SK-N-SH (cell line): ENCODE data around the gene PPFIBP2. TPM values are rescaled to one million over a fixed set of nuclear protein-coding genes. Genes with fewer than 3 reads are reported as not detected.

Source experiments
- CTCF ChIA-PET: fragments of 300-600, 350-600 bp; formaldehyde crosslinking; extraction: SDS; loops from one replicate; lab custom pipeline; 2021; lab: Yijun Ruan, JAX
- POLR2A ChIA-PET: fragments of 350-600 bp; sonication (Branson Sonifier 250); formaldehyde crosslinking; extraction: SDS; loops from one replicate; lab custom pipeline; 2020; ENCODE audit warnings: antibody characterized with exemption, inconsistent platforms; lab: Yijun Ruan, JAX
- DNase-seq: peaks from one replicate; pipeline ENCODE4 v3.0.0; 2012
- H2AFZ ChIP-seq: fragments of 200-600 bp; sonication (generic); 2 replicates; pipeline ENCODE4 v1.8.1; 2016; ENCODE audit warnings: antibody characterized with exemption, mild to moderate bottlenecking, low read depth
- H3F3A ChIP-seq: fragments of 200-600 bp; sonication (generic); replicated peaks from 2 replicates; pipeline ENCODE3; 2016; ENCODE audit warnings: antibody characterized with exemption, mild to moderate bottlenecking; ENCODE audit not compliant: insufficient read depth
- H3K27ac ChIP-seq, 2 experiments: fragments of 200-500 bp in 1 of 2; fragments of 200-600 bp in 1 of 2; sonication (Bioruptor generic) in 1 of 2; sonication (generic), shearing (Covaris generic) in 1 of 2; 2 replicates each; pipeline versions ENCODE4 v1.5.1 to v1.6.1; 2014 to 2016; ENCODE audit warnings: low read depth in 2 of 2, inconsistent platforms in 1 of 2, low read length in 1 of 2, mild to moderate bottlenecking in 1 of 2, mixed read lengths in 1 of 2
- H3K27me3 ChIP-seq: fragments of 200-600 bp; sonication (generic), shearing (Covaris generic); 2 replicates; pipeline ENCODE4 v1.6.1; 2016; ENCODE audit warnings: mixed run types; ENCODE audit not compliant: insufficient read depth
- H3K36me3 ChIP-seq, 2 experiments: fragments of 200-500 bp in 1 of 2; fragments of 200-600 bp in 1 of 2; sonication (Bioruptor generic) in 1 of 2; sonication (generic) in 1 of 2; replicated peaks in 1 of 2; 2 replicates each; pipeline versions ENCODE3 to v1.5.1; 2014 to 2016; ENCODE audit warnings: low read length in 1 of 2, mild to moderate bottlenecking in 1 of 2; ENCODE audit not compliant: insufficient read depth in 2 of 2, control insufficient read depth in 1 of 2
- H3K4me1 ChIP-seq, 2 experiments: fragments of 200-500 bp in 1 of 2; fragments of 200-600 bp in 1 of 2; sonication (Bioruptor generic) in 1 of 2; sonication (generic), shearing (Covaris generic) in 1 of 2; 2 replicates each; pipeline versions ENCODE4 v1.5.1 to v1.6.1; 2014 to 2016; ENCODE audit warnings: low read depth in 1 of 2, low read length in 1 of 2, mixed run types in 1 of 2; ENCODE audit not compliant: insufficient read depth in 2 of 2, control insufficient read depth in 1 of 2
- H3K4me2 ChIP-seq: fragments of 200-600 bp; sonication (generic), shearing (Covaris generic); 2 replicates; pipeline ENCODE4 v1.6.1; 2017; ENCODE audit warnings: mixed run types
- H3K4me3 ChIP-seq, 2 experiments: fragments of 200-500 bp in 1 of 2; fragments of 200-600 bp in 1 of 2; sonication (Bioruptor generic) in 1 of 2; sonication (generic), shearing (Covaris generic) in 1 of 2; 2 replicates each; pipeline versions ENCODE4 v1.5.1 to v1.8.1; 2014 to 2016; ENCODE audit warnings: low read depth in 2 of 2, inconsistent platforms in 1 of 2, low read length in 1 of 2, mild to moderate bottlenecking in 1 of 2, mixed read lengths in 1 of 2, moderate library complexity in 1 of 2
- H3K79me2 ChIP-seq: fragments of 200-600 bp; sonication (generic); 2 replicates; pipeline ENCODE4 v1.8.1; 2017; ENCODE audit warnings: mild to moderate bottlenecking; ENCODE audit not compliant: insufficient read depth
- H3K9ac ChIP-seq: fragments of 200-600 bp; sonication (generic); 2 replicates; pipeline ENCODE4 v1.6.1; 2017; ENCODE audit warnings: mixed run types
- H3K9me2 ChIP-seq: fragments of 200-600 bp; sonication (generic); 2 replicates; pipeline ENCODE4 v1.6.1; 2017; ENCODE audit warnings: mixed run types
- H3K9me3 ChIP-seq: fragments of 200-600 bp; sonication (generic); 2 replicates; pipeline ENCODE4 v1.6.1; 2017; ENCODE audit warnings: mixed run types, mild to moderate bottlenecking, moderate library complexity
- H4K20me1 ChIP-seq: fragments of 200-600 bp; sonication (generic); 2 replicates; pipeline ENCODE4 v1.6.1; 2017; ENCODE audit warnings: mild to moderate bottlenecking, mixed run types; ENCODE audit not compliant: insufficient read depth
- CHD2 ChIP-seq: fragments of 150-350 bp; IDR thresholded peaks from 2 replicates; pipeline ENCODE4 v1.6.1; 2018; ENCODE audit warnings: low read length; ENCODE audit not compliant: partially characterized antibody
- ELF1 ChIP-seq: IDR thresholded peaks from 2 replicates; pipeline ENCODE4 v1.4.0; 2012
- FOSL2 ChIP-seq: IDR thresholded peaks from 2 replicates; pipeline ENCODE4 v1.4.0; 2012; ENCODE audit warnings: low read depth, mild to moderate bottlenecking, moderate library complexity, borderline replicate concordance
- FOXJ3 ChIP-seq: sonication (generic); formaldehyde crosslinking; IDR thresholded peaks from 2 replicates; pipeline ENCODE4 v1.5.1; 2020; ENCODE audit warnings: mild to moderate bottlenecking, missing genetic modification reagents
- FOXM1 ChIP-seq: IDR thresholded peaks from 2 replicates; pipeline ENCODE4 v1.4.0; 2012; ENCODE audit warnings: low read depth, mild to moderate bottlenecking
- IRF3 ChIP-seq: fragments of 150-350 bp; IDR thresholded peaks from 2 replicates; pipeline ENCODE4 v1.6.1; 2016; ENCODE audit warnings: mild to moderate bottlenecking, low read depth, low read length
- MXI1 ChIP-seq: IDR thresholded peaks from 2 replicates; pipeline ENCODE4 v1.6.1; 2012; ENCODE audit warnings: mild to moderate bottlenecking, low read depth, low read length, improper control_type of control experiment
- NRF1 ChIP-seq: IDR thresholded peaks from 2 replicates; pipeline ENCODE4 v1.6.1; 2012; ENCODE audit warnings: low read depth, mild to moderate bottlenecking, low read length
- POLR2AphosphoS5 ChIP-seq: IDR thresholded peaks from 2 replicates; pipeline ENCODE4 v1.6.1; 2012; ENCODE audit warnings: low read depth, low read length
- RAD21 ChIP-seq: IDR thresholded peaks from 2 replicates; pipeline ENCODE4 v1.6.1; 2012; ENCODE audit warnings: mild to moderate bottlenecking, low read length
- RCOR1 ChIP-seq: fragments of 150-350 bp; IDR thresholded peaks from 2 replicates; pipeline ENCODE4 v1.6.1; 2017; ENCODE audit warnings: antibody characterized with exemption, low read length
- RFX5 ChIP-seq: IDR thresholded peaks from 2 replicates; pipeline ENCODE4 v1.6.1; 2012; ENCODE audit warnings: mild to moderate bottlenecking, improper control_type of control experiment, low read length
- RXRA ChIP-seq: IDR thresholded peaks from 2 replicates; pipeline ENCODE4 v1.4.0; 2012; ENCODE audit warnings: low read depth, mild to moderate bottlenecking, borderline replicate concordance
- WGBS: methylation state at CpG from one replicate; pipeline ENCODE4 v1.1.6; 2017; ENCODE audit warnings: low lambda C conversion rate; 5-methylcytosine and 5-hydroxymethylcytosine counted together
- polyA plus RNA-seq, 3 experiments: library from polyadenylated mRNA; depleted of rRNA; stranded (reverse); fragments of >200 nt; gene quantifications; 2 replicates each; pipeline ENCODE4 v1.2.3, GENCODE V29; 2012
- TF ChIP-seq, protein P1 (sequence below): IDR thresholded peaks from 2 replicates; pipeline ENCODE4 v1.6.1; 2012; ENCODE audit warnings: mild to moderate bottlenecking, low read depth, low read length, moderate library complexity
- TF ChIP-seq, protein P2 (sequence below): fragments of 200-600 bp; sonication (generic); IDR thresholded peaks from 2 replicates; pipeline ENCODE4 v1.6.1; 2017; ENCODE audit warnings: antibody characterized with exemption, mild to moderate bottlenecking, moderate library complexity

The PPFIBP2 gene
- polyA plus RNA-seq, 1 of the 3 experiments (the other 2 are of a cell fraction), result 0.67 TPM

DNA sequence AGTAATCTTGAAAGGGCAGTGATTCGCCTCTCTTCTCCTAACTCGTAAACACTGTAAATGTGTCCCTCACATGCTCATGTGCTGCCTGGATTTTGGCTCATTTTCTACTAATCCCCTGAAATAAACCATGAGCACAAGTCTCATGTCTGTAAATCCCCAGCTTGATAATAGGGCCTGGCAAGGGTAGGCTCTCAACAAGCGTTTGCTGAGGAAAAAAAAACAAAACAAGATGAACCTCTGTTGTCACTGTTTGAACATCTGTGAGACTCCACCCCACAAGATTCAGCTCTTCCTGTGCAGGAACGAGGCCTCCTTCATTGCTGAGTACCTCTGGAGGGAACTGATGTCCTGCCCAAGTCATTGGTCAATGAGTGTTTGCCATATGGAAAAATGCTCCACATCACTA, 164.0 kb downstream of the PPFIBP2 start:
- WGBS, result 34% methylated on average over 4 of the region's 4 CpGs
- Histone ChIP-seq H3K4me3 (no peak overlapping the region), H3K36me3 (no peaks in the 10 kb centered on the region), H3K4me2 (no peak overlapping the region), H3K9me2 (no peaks in the 10 kb centered on the region), H3K27ac (no peak overlapping the region), H3K9me3 (no peaks in the 10 kb centered on the region), H3F3A (no peaks in the 10 kb centered on the region), H3K9ac (no peak overlapping the region), H2AFZ (no peak overlapping the region), H3K79me2 (no peaks in the 10 kb centered on the region), H3K4me1 (peaks cover 0 to 4% of the 10 kb centered on the region in 2 experiments; a peak in 1 of 4 replicates), H4K20me1 (no peaks in the 10 kb centered on the region), H3K27me3 (peaks cover 17% of the 10 kb centered on the region; the same call in 1 of the 2 replicates)
- TF ChIP-seq FOSL2, result no peak
- ChIA-PET CTCF (interaction anchor here (1.0 to 3.5 kb wide), 5 partner anchors 11 to 130 kb away, joined by 3 to 24 read pairs (median 8); no protein-coding TSS in a partner anchor), POLR2A (no interaction called here)
- no peak for DNase-seq

DNA sequence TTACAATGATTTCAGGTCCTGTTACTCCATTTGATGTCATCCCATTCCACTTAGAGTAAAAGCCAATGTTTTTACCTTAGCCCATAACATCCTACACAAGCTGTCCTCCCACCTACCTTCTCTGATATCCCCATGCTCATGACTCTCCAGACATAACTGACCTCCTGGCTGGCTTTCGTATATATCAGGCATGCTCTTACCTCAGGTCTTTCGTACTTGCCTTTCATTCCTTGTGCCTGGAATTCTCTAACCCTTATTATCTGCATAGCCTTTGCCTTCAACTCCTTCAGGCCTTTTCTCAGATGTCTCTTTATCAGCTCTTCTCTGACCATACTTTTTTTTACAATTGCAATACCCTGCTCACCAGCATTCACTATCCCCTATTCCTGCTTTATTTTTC, 169.8 kb downstream of the PPFIBP2 start:
- no peaks in the 10 kb centered on the region for H3F3A ChIP-seq
- TF ChIP-seq RAD21 (no peak), RFX5 (no peak), NRF1 (no peak)
- H3K4me1 ChIP-seq, result no peaks in the 10 kb centered on the region
- H3K36me3 ChIP-seq, result no peaks in the 10 kb centered on the region
- H3K4me3 ChIP-seq, result no peak overlapping the region
- 29% methylated on average over 2 of the region's 2 CpGs for WGBS
- peaks cover 14% of the 10 kb centered on the region; the same call in 1 of the 2 replicates for H3K27me3 ChIP-seq
- DNase-seq, result no peak
- no peaks in the 10 kb centered on the region for H3K9me3 ChIP-seq
- POLR2A ChIA-PET, result no interaction called here
- no peak overlapping the region for H3K9ac ChIP-seq
- H3K4me2 ChIP-seq, result no peak overlapping the region
- no peaks in the 10 kb centered on the region for H3K79me2 ChIP-seq
- no peak overlapping the region for H2AFZ ChIP-seq
- no peak overlapping the region for H3K27ac ChIP-seq
- H4K20me1 ChIP-seq, result no peaks in the 10 kb centered on the region
- CTCF ChIA-PET, result interaction anchor here (1.2 to 1.5 kb wide), 3 partner anchors 14 to 150 kb away, joined by 3 to 4 read pairs (median 3); no protein-coding TSS in a partner anchor
- no peaks in the 10 kb centered on the region for H3K9me2 ChIP-seq

DNA sequence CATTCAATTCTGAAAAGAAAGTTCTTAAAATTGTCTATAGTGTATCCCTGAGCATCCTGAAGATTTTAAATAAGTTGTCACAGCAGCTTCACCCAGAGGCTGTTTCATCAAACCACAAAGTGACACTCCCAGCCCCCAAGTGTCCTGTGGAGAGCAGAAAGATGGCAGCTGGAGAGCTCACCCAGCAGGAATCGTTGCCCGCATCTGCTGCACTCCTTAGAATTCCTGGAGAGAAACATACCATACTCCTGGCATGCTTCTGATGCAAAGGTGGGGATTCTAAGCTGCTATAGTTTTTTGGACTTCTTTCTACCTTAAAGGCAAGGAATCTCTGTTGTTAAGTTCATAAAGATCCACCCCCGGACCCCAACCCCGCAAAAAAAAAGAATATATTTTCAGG, 173.0 kb downstream of the PPFIBP2 start:
- Histone ChIP-seq H3K79me2 (no peaks in the 10 kb centered on the region), H3K27ac (no peak overlapping the region), H4K20me1 (no peaks in the 10 kb centered on the region), H3K4me2 (no peak overlapping the region), H3K9me2 (no peaks in the 10 kb centered on the region), H3K4me3 (no peak overlapping the region), H3K4me1 (no peaks in the 10 kb centered on the region), H3F3A (no peaks in the 10 kb centered on the region), H3K27me3 (peaks cover 18% of the 10 kb centered on the region; the same call in 1 of the 2 replicates), H2AFZ (no peak overlapping the region), H3K9ac (no peak overlapping the region), H3K36me3 (no peaks in the 10 kb centered on the region), H3K9me3 (no peaks in the 10 kb centered on the region)
- CTCF ChIA-PET, result interaction anchor here (1.4 to 8.1 kb wide), 9 partner anchors 9 to 590 kb away, joined by 3 to 71 read pairs (median 7); partner anchors contain the start of gene PPFIBP2
- no peak for DNase-seq
- WGBS, result 40% methylated on average over 4 of the region's 4 CpGs
- POLR2A ChIA-PET, result no interaction called here
- TF ChIP-seq ELF1 (no peak), RCOR1 (no peak), IRF3 (no peak), POLR2AphosphoS5 (no peak), FOXM1 (no peak), CHD2 (no peak), RXRA (no peak), MXI1 (no peak), FOXJ3 (no peak)
- TF ChIP-seq, protein P1, sequence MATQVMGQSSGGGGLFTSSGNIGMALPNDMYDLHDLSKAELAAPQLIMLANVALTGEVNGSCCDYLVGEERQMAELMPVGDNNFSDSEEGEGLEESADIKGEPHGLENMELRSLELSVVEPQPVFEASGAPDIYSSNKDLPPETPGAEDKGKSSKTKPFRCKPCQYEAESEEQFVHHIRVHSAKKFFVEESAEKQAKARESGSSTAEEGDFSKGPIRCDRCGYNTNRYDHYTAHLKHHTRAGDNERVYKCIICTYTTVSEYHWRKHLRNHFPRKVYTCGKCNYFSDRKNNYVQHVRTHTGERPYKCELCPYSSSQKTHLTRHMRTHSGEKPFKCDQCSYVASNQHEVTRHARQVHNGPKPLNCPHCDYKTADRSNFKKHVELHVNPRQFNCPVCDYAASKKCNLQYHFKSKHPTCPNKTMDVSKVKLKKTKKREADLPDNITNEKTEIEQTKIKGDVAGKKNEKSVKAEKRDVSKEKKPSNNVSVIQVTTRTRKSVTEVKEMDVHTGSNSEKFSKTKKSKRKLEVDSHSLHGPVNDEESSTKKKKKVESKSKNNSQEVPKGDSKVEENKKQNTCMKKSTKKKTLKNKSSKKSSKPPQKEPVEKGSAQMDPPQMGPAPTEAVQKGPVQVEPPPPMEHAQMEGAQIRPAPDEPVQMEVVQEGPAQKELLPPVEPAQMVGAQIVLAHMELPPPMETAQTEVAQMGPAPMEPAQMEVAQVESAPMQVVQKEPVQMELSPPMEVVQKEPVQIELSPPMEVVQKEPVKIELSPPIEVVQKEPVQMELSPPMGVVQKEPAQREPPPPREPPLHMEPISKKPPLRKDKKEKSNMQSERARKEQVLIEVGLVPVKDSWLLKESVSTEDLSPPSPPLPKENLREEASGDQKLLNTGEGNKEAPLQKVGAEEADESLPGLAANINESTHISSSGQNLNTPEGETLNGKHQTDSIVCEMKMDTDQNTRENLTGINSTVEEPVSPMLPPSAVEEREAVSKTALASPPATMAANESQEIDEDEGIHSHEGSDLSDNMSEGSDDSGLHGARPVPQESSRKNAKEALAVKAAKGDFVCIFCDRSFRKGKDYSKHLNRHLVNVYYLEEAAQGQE, result no peak
- TF ChIP-seq, protein P2, sequence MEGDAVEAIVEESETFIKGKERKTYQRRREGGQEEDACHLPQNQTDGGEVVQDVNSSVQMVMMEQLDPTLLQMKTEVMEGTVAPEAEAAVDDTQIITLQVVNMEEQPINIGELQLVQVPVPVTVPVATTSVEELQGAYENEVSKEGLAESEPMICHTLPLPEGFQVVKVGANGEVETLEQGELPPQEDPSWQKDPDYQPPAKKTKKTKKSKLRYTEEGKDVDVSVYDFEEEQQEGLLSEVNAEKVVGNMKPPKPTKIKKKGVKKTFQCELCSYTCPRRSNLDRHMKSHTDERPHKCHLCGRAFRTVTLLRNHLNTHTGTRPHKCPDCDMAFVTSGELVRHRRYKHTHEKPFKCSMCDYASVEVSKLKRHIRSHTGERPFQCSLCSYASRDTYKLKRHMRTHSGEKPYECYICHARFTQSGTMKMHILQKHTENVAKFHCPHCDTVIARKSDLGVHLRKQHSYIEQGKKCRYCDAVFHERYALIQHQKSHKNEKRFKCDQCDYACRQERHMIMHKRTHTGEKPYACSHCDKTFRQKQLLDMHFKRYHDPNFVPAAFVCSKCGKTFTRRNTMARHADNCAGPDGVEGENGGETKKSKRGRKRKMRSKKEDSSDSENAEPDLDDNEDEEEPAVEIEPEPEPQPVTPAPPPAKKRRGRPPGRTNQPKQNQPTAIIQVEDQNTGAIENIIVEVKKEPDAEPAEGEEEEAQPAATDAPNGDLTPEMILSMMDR, result no peak
